HG02642 (cell line): ENCODE measurements around the gene SMYD3.

Experiments used
- ATAC-seq: cut with Tn5 transposase; IDR thresholded peaks from one replicate; pipeline ENCODE4 v1.9.1; 2021; ENCODE audit warnings: mild to moderate bottlenecking; ENCODE audit not compliant: unreplicated experiment, poor library complexity

Gene SMYD3

GRCh38 chr1:246008363-246008831, 498.7 kb downstream of the SMYD3 start:
- no peak for ATAC-seq

GRCh38 chr1:246005067-246005466, 502.0 kb downstream of the SMYD3 start:
- no peak for ATAC-seq

- ATAC-seq = no peak
Observed at GRCh38 chr1:246004301-246004700, 502.8 kb downstream of the SMYD3 start.

- no peak for ATAC-seq
Observed at GRCh38 chr1:246003442-246003730, 503.7 kb downstream of the SMYD3 start.

- ATAC-seq = peak; percentile 64
Observed at GRCh38 chr1:246002725-246003441, 504.2 kb downstream of the SMYD3 start.

GRCh38 chr1:246001837-246002230, 505.2 kb downstream of the SMYD3 start:
- no peak for ATAC-seq

- no peak for ATAC-seq
Observed at GRCh38 chr1:246001142-246001836, 505.8 kb downstream of the SMYD3 start.

- ATAC-seq = no peak
Observed at GRCh38 chr1:246000638-246001015, 506.5 kb downstream of the SMYD3 start.

GRCh38 chr1:245999697-246000637, 507.1 kb downstream of the SMYD3 start:
- no peak for ATAC-seq

GRCh38 chr1:245997471-245998258, 509.4 kb downstream of the SMYD3 start:
- no peak for ATAC-seq

- ATAC-seq = no peak
Observed at GRCh38 chr1:245996811-245997210, 510.3 kb downstream of the SMYD3 start.

GRCh38 chr1:245995474-245995873, 511.6 kb downstream of the SMYD3 start:
- no peak for ATAC-seq

GRCh38 chr1:245991266-245991665, 515.8 kb downstream of the SMYD3 start:
- ATAC-seq = no peak

GRCh38 chr1:245990315-245991022, 516.6 kb downstream of the SMYD3 start:
- no peak for ATAC-seq

GRCh38 chr1:245988393-245989078, 518.5 kb downstream of the SMYD3 start:
- no peak for ATAC-seq

GRCh38 chr1:245987997-245988392, 519.1 kb downstream of the SMYD3 start:
- no peak for ATAC-seq

- no peak for ATAC-seq
Observed at GRCh38 chr1:245987577-245987976, 519.5 kb downstream of the SMYD3 start.

- no peak for ATAC-seq
Observed at GRCh38 chr1:245987219-245987545, 519.9 kb downstream of the SMYD3 start.
